ENCODE data around the gene MTG2. TPM values are rescaled to one million over a fixed set of nuclear protein-coding genes. Genes with fewer than 3 reads are reported as not detected.

MTG2 gene
- total and polyA plus RNA-seq, 2 donors = 10.3 to 25.8 TPM

- WGBS = 95% methylated on average over 26 of the region's 26 CpGs
- Histone ChIP-seq H3K4me3 (ENCODE audit: low read depth, low read length) (no peak overlapping the region), H3K36me3 (ENCODE audit: insufficient read depth) (no peaks in the 10 kb centered on the region), H3K27ac (ENCODE audit: low read depth) (no peak overlapping the region), H3K4me1 (ENCODE audit: insufficient read depth) (no peaks in the 10 kb centered on the region)
- DNase-seq (ENCODE audit: extremely low spot score) = no peak
Observed at GRCh38 chr20:62174870-62175624, 7.8 kb upstream of the MTG2 start.

GRCh38 chr20:62175711-62176110, 7.1 kb upstream of the MTG2 start:
- 93% methylated on average over 10 of the region's 10 CpGs for WGBS
- no peak overlapping the region for H3K4me3 ChIP-seq (ENCODE audit: low read depth, low read length)
- H3K36me3 ChIP-seq (ENCODE audit: insufficient read depth) = no peaks in the 10 kb centered on the region
- no peak for DNase-seq (ENCODE audit: extremely low spot score)
- no peaks in the 10 kb centered on the region for H3K4me1 ChIP-seq (ENCODE audit: insufficient read depth)
- no peak overlapping the region for H3K27ac ChIP-seq (ENCODE audit: low read depth)

- H3K4me1 ChIP-seq (ENCODE audit: insufficient read depth) = no peaks in the 10 kb centered on the region
- H3K27ac ChIP-seq (ENCODE audit: low read depth) = no peak overlapping the region
- 91% methylated on average over 15 of the region's 15 CpGs for WGBS
- H3K36me3 ChIP-seq (ENCODE audit: insufficient read depth) = no peaks in the 10 kb centered on the region
- no peak for DNase-seq (ENCODE audit: extremely low spot score)
- no peak overlapping the region for H3K4me3 ChIP-seq (ENCODE audit: low read depth, low read length)
Observed at GRCh38 chr20:62176866-62177265, 6.0 kb upstream of the MTG2 start.

- 88% methylated on average over 9 of the region's 9 CpGs for WGBS
- DNase-seq (ENCODE audit: extremely low spot score) = no peak
- Histone ChIP-seq H3K4me1 (ENCODE audit: insufficient read depth) (no peaks in the 10 kb centered on the region), H3K4me3 (ENCODE audit: low read depth, low read length) (no peak overlapping the region), H3K36me3 (ENCODE audit: insufficient read depth) (no peaks in the 10 kb centered on the region), H3K27ac (ENCODE audit: low read depth) (no peak overlapping the region)
Observed at GRCh38 chr20:62177307-62177706, 5.5 kb upstream of the MTG2 start.

GRCh38 chr20:62178316-62179161, 4.3 kb upstream of the MTG2 start:
- Histone ChIP-seq H3K4me1 (ENCODE audit: insufficient read depth) (no peaks in the 10 kb centered on the region), H3K4me3 (ENCODE audit: low read depth, low read length) (no peak overlapping the region), H3K36me3 (ENCODE audit: insufficient read depth) (no peaks in the 10 kb centered on the region), H3K27ac (ENCODE audit: low read depth) (no peak overlapping the region)
- DNase-seq (ENCODE audit: extremely low spot score) = no peak
- 94% methylated on average over 19 of the region's 19 CpGs for WGBS

GRCh38 chr20:62179162-62179504, 3.7 kb upstream of the MTG2 start:
- DNase-seq (ENCODE audit: extremely low spot score) = no peak
- no peak overlapping the region for H3K4me3 ChIP-seq (ENCODE audit: low read depth, low read length)
- no peaks in the 10 kb centered on the region for H3K36me3 ChIP-seq (ENCODE audit: insufficient read depth)
- H3K27ac ChIP-seq (ENCODE audit: low read depth) = no peak overlapping the region
- no peaks in the 10 kb centered on the region for H3K4me1 ChIP-seq (ENCODE audit: insufficient read depth)
- WGBS = 96% methylated on average over 14 of the region's 14 CpGs

- no peaks in the 10 kb centered on the region for H3K4me1 ChIP-seq (ENCODE audit: insufficient read depth)
- WGBS = 88% methylated on average over 2 of the region's 2 CpGs
- no peak overlapping the region for H3K27ac ChIP-seq (ENCODE audit: low read depth)
- H3K36me3 ChIP-seq (ENCODE audit: insufficient read depth) = no peaks in the 10 kb centered on the region
- no peak overlapping the region for H3K4me3 ChIP-seq (ENCODE audit: low read depth, low read length)
- no peak for DNase-seq (ENCODE audit: extremely low spot score)
Observed at GRCh38 chr20:62181808-62182207, 1.0 kb upstream of the MTG2 start.

- WGBS = 27% methylated on average over 25 of the region's 25 CpGs
- H3K36me3 ChIP-seq (ENCODE audit: insufficient read depth) = no peaks in the 10 kb centered on the region
- peak overlapping the region; percentile 93 for H3K4me3 ChIP-seq (ENCODE audit: low read depth, low read length)
- DNase-seq (ENCODE audit: extremely low spot score) = no peak
- no peak overlapping the region for H3K27ac ChIP-seq (ENCODE audit: low read depth)
- H3K4me1 ChIP-seq (ENCODE audit: insufficient read depth) = no peaks in the 10 kb centered on the region
Observed at GRCh38 chr20:62183426-62184142, 756 bp downstream of the MTG2 start.

GRCh38 chr20:62186096-62186426, 3.2 kb downstream of the MTG2 start:
- 84% methylated on average over 3 of the region's 3 CpGs for WGBS
- DNase-seq (ENCODE audit: extremely low spot score) = no peak
- H3K4me1 ChIP-seq (ENCODE audit: insufficient read depth) = no peaks in the 10 kb centered on the region
- H3K27ac ChIP-seq (ENCODE audit: low read depth) = no peak overlapping the region
- no peaks in the 10 kb centered on the region for H3K36me3 ChIP-seq (ENCODE audit: insufficient read depth)
- no peak overlapping the region for H3K4me3 ChIP-seq (ENCODE audit: low read depth, low read length)

- Histone ChIP-seq H3K27ac (ENCODE audit: low read depth) (no peak overlapping the region), H3K4me3 (ENCODE audit: low read depth, low read length) (no peak overlapping the region), H3K4me1 (ENCODE audit: insufficient read depth) (no peaks in the 10 kb centered on the region), H3K36me3 (ENCODE audit: insufficient read depth) (no peaks in the 10 kb centered on the region)
- DNase-seq (ENCODE audit: extremely low spot score) = no peak
- WGBS = 78% methylated on average over 13 of the region's 13 CpGs
Observed at GRCh38 chr20:62186887-62187866, 4.3 kb downstream of the MTG2 start.

- H3K27ac ChIP-seq (ENCODE audit: low read depth) = no peak overlapping the region
- H3K36me3 ChIP-seq (ENCODE audit: insufficient read depth) = no peaks in the 10 kb centered on the region
- 86% methylated on average over 25 of the region's 25 CpGs for WGBS
- no peaks in the 10 kb centered on the region for H3K4me1 ChIP-seq (ENCODE audit: insufficient read depth)
- DNase-seq (ENCODE audit: extremely low spot score) = no peak
- H3K4me3 ChIP-seq (ENCODE audit: low read depth, low read length) = no peak overlapping the region
Observed at GRCh38 chr20:62190639-62191411, 8.0 kb downstream of the MTG2 start.

- Histone ChIP-seq H3K4me1 (ENCODE audit: insufficient read depth) (no peaks in the 10 kb centered on the region), H3K36me3 (ENCODE audit: insufficient read depth) (no peaks in the 10 kb centered on the region), H3K27ac (ENCODE audit: low read depth) (no peak overlapping the region), H3K4me3 (ENCODE audit: low read depth, low read length) (no peak overlapping the region)
- DNase-seq (ENCODE audit: extremely low spot score) = no peak
- 91% methylated on average over 14 of the region's 14 CpGs for WGBS
Observed at GRCh38 chr20:62191781-62192559, 9.1 kb downstream of the MTG2 start.

Data from urinary bladder (tissue), 4 donors.